Measurements from ENCODE around the gene JUND. TPM values are rescaled to one million over a fixed set of nuclear protein-coding genes. Genes with fewer than 3 reads are reported as not detected.
A peak's percentile ranks its signal among the peaks of the same experiment; 100 is the strongest.

JUND gene
- total RNA-seq, 4 donors from 2014 or later = 193 to 394 (median 316) TPM

DNA sequence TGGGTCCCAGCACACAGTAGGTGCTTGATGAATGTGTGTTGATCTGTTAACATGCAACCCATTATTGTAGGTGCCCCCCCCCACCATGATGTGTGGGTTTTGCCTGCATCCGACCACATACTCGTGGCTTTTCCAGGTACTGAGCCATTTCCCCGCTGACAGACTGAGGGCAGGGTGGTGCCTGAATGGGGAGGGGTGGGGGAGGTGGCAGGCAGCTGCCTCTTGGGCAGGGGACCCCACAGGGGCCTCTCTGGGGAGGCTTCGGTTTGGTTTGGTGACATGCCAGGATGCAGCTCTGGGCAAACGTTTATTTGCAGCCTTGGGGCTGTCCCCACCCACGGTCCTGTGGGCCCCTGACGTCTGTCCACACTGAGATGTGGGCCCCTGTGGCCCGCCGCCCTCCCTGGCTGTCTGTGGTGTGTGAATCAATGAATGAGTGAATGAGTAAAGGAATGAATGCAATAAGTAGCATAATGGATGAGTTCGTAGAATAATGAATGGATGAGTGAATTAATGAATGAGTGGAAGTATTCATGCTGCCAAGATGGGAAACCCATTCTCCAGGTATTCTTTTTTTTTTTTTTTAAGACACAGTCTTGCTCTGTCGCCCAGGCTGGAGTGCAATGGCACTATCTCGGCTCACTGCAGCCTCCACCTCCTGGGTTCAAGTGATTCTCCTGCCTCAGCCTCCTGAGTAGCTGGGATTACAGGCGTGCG is 9.0 kb upstream of the JUND start:
- WGBS, 2 donors = 54 to 55% methylated on average over 11 to 14 of the region's 14 CpGs

DNA sequence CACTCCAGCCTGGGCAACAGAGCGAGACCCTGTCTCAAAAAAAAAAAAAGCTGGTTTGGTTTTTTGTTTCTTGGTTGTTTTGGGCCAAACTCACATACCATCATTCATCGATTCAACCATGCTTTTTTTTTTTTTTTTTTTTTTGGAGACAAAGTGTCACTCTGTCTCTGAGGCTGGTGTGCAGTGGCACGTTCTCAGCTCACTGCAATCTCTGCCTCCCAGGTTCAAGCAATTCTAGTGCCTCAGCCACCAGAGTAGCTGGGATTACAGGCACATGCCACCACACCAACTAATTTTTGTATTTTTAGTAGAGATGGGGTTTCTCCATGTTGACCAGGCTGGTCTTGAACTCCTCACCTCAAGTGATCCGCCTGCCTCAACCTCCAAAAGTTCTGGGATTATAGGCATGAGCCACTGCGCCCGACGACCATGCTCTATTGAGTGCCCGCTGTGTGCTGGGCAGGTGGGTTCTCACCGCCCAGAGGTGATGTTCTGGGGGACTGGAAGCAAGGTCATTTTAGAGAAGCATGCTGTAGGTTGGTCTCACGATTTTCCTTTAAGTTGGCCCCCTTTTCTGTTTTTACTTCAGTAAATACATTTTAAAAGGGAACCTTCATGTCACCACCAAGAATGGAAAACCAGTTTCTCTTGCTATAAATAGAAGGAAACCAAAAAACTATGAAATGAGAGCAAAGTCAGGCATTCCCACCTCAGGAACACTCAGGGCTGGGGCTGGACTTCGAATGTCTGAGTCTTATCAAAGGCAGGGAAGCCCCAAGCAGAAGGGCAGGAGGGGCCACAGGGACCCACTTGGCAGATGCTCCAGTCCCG is 8.3 kb upstream of the JUND start:
- TF ChIP-seq, protein P1, sequence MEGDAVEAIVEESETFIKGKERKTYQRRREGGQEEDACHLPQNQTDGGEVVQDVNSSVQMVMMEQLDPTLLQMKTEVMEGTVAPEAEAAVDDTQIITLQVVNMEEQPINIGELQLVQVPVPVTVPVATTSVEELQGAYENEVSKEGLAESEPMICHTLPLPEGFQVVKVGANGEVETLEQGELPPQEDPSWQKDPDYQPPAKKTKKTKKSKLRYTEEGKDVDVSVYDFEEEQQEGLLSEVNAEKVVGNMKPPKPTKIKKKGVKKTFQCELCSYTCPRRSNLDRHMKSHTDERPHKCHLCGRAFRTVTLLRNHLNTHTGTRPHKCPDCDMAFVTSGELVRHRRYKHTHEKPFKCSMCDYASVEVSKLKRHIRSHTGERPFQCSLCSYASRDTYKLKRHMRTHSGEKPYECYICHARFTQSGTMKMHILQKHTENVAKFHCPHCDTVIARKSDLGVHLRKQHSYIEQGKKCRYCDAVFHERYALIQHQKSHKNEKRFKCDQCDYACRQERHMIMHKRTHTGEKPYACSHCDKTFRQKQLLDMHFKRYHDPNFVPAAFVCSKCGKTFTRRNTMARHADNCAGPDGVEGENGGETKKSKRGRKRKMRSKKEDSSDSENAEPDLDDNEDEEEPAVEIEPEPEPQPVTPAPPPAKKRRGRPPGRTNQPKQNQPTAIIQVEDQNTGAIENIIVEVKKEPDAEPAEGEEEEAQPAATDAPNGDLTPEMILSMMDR (IDR thresholded peaks at IDR 0.05) = no peak
- no peak for TF ChIP-seq POLR2A (IDR thresholded peaks at IDR 0.05)
- no peaks in the 10 kb centered on the region for H3K9me3 ChIP-seq
- intact Hi-C loops (cut with DNase I) = no loop called here
- H3K4me3 ChIP-seq (replicated peaks in 1 of 3) = no peak overlapping the region
- peaks cover 18 to 20% of the 10 kb centered on the region in 2 donors for H3K4me1 ChIP-seq
- DNase-seq = no peak
- H3K36me3 ChIP-seq = no peaks in the 10 kb centered on the region
- WGBS, 2 donors = 57 to 73% methylated on average over 12 of the region's 12 CpGs
- peak overlapping the region; percentile 16 to 63 (median 43) for H3K27ac ChIP-seq
- H3K27me3 ChIP-seq = no peaks in the 10 kb centered on the region

More for the DNA sequence above, 9.0 kb upstream of the JUND start:
- Histone ChIP-seq H3K36me3 (no peaks in the 10 kb centered on the region), H3K4me3 (replicated peaks in 1 of 3) (no peak overlapping the region), H3K4me1 (peaks cover 18 to 20% of the 10 kb centered on the region in 2 donors), H3K27ac (peak overlapping the region; percentile 63 to 99 (median 95)), H3K27me3 (no peaks in the 10 kb centered on the region), H3K9me3 (no peaks in the 10 kb centered on the region)
- no peak for TF ChIP-seq POLR2A (IDR thresholded peaks at IDR 0.05)
- TF ChIP-seq, protein P1 (IDR thresholded peaks at IDR 0.05) = no peak
- no peak for DNase-seq
- intact Hi-C loops (cut with DNase I) = no loop called here

DNA sequence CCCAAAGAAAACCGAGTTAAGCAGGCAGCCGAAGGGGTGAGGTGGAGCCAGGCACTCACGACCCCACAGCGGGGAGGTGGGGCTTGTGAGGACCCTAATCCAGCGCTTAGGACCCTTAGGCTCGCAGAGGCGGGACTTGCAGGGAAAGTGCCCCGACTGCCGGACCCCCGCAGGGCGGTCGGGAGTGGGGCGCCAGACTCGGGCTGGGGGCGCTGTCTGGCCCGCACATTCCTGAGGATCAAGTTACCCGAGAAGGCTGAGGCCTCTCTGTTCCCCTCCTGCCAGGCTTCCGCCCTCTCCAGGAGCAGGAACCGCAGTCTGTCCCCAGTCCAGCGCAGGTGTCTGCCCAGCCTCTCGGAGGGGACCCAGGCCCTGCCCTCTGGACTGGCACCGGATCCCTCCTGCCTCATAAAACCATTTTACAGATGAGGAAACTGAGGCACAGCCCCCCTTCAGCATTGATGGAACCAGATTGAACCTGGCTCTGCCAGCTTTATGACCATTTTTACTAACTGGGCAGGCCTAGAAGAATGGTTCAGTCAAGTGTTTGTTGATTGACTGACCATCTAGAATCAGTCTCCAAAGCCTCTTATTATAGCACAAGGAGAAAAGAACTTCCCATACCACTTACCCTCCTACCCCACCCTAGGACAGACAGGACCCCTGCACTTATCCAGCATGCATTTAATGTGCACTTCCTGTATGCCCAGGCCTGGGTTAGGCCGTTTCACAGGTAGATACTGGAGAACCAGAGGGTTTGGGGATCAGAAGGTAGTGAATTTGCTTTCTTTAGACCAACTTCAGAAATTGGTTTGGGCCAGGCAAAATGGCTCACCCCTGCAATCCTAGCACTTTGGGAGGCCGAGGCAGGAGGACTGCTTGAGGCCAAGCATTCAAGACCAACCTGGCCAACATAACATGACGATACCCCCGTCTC is 6.7 kb upstream of the JUND start:
- no peaks in the 10 kb centered on the region for H3K9me3 ChIP-seq
- intact Hi-C loops (cut with DNase I) = no loop called here

DNA sequence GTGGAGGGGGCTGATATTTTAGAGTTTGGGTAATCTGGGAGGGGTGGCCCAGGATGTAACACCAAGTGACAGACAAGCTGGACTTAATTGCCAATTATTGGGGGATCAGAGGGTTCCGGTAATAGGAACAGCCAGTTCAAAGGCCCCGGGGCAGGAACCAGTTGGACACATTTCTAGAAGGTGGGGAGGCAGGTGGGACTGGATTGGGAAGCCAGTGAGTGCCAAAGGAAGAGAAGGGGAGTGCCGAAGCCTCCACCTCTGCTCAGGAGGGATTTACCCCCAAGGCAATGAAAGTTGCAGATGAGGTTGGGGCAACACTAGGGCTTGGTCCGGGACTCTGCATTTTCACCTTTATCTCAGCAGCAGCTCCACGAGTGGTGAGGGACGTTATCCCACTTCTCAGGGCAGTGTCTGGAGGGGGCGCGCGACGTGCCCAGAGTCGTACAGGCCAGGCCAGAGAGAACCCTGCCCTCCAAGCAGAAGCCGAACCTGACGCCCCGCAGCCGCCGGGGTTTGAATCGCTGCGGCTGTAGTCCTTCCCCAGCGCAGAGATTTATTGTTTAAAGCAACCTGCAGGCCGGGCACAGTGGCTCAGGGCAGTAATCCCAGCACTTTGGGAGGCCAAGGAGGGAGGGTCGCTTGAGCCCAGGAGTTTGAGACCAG is 5.7 kb upstream of the JUND start:
- Histone ChIP-seq H3K27ac (peak overlapping the region in 1 of 3 donors; percentile 42), H3K4me3 (replicated peaks in 1 of 3) (no peak overlapping the region), H3K9me3 (no peaks in the 10 kb centered on the region), H3K27me3 (no peaks in the 10 kb centered on the region), H3K4me1 (peaks cover 14 to 21% of the 10 kb centered on the region in 2 donors), H3K36me3 (no peaks in the 10 kb centered on the region)
- intact Hi-C loops (cut with DNase I) = no loop called here
- TF ChIP-seq, protein P1 (IDR thresholded peaks at IDR 0.05) = no peak
- TF ChIP-seq POLR2A (IDR thresholded peaks at IDR 0.05) = no peak
- no peak for DNase-seq
- 68 to 79% methylated on average over 8 to 21 of the region's 21 CpGs for WGBS, 2 donors

More for the DNA sequence above, 6.7 kb upstream of the JUND start:
- WGBS, 2 donors = 49 to 52% methylated on average over 11 to 20 of the region's 26 CpGs
- H3K27ac ChIP-seq = peak overlapping the region in 1 of 3 donors; percentile 42
- no peaks in the 10 kb centered on the region for H3K36me3 ChIP-seq
- peaks cover 15 to 17% of the 10 kb centered on the region in 2 donors for H3K4me1 ChIP-seq
- H3K27me3 ChIP-seq = no peaks in the 10 kb centered on the region
- H3K4me3 ChIP-seq (replicated peaks in 1 of 3) = no peak overlapping the region
- no peak for TF ChIP-seq POLR2A (IDR thresholded peaks at IDR 0.05)
- TF ChIP-seq, protein P1 (IDR thresholded peaks at IDR 0.05) = no peak
- DNase-seq = peak; percentile 38 to 55
